ENCODE data around the gene MPST.

- TF ChIP-seq CTCF (IDR thresholded peaks at IDR 0.05) (no peak), POLR2A (IDR thresholded peaks at IDR 0.05) (no peak)
Observed at GRCh38 chr22:36976606-36977005, 42.9 kb upstream of the MPST start.
